Naive B cell (primary cell): ENCODE measurements around the gene ATP8B1. TPM values are rescaled to one million over a fixed set of nuclear protein-coding genes. Genes with fewer than 3 reads are reported as not detected.
"Not testable (repeated sequence)": the region's sequence is repeated elsewhere in the genome, so short reads cannot be mapped to it uniquely, and the experiment has no call there.

Experiments used
- ATAC-seq, 2 donors: fragments of 150-1000 bp; cut with Tn5 transposase; 2 replicates each; pipeline ENCODE4 v1.10.0; 2021; ENCODE audit warnings: low read depth in 2 of 2, mild to moderate bottlenecking in 2 of 2, moderate library complexity in 2 of 2
- DNase-seq: peaks from one replicate; pipeline ENCODE4 v3.0.0; 2022
- H3K27ac Mint-ChIP-seq, 6 donors: one replicate each; pipeline ENCODE4 v1.8.0; 2020 to 2022; ENCODE audit warnings: mild to moderate bottlenecking in 6 of 6, mixed read lengths in 6 of 6, moderate library complexity in 5 of 6, inconsistent platforms in 2 of 6
- H3K27me3 Mint-ChIP-seq, 3 donors: one replicate each; pipeline ENCODE4 v1.8.0; 2021 to 2022; ENCODE audit warnings: mixed read lengths in 3 of 3, mild to moderate bottlenecking in 1 of 3
- H3K36me3 Mint-ChIP-seq, 2 donors: one replicate each; pipeline ENCODE4 v1.8.0; 2020 to 2022; ENCODE audit warnings: mixed read lengths in 2 of 2, inconsistent platforms in 1 of 2, mild to moderate bottlenecking in 1 of 2
- H3K4me1 Mint-ChIP-seq, 3 donors: one replicate each; pipeline ENCODE4 v1.8.0; 2020 to 2022; ENCODE audit warnings: mixed read lengths in 3 of 3, inconsistent platforms in 1 of 3, mild to moderate bottlenecking in 1 of 3, moderate library complexity in 1 of 3
- H3K4me3 Mint-ChIP-seq, 8 donors: one replicate each; pipeline ENCODE4 v1.8.0; 2020 to 2022; ENCODE audit warnings: mild to moderate bottlenecking in 8 of 8, mixed read lengths in 8 of 8, moderate library complexity in 8 of 8, inconsistent platforms in 2 of 8
- H3K9me3 Mint-ChIP-seq, 7 donors: one replicate each; pipeline ENCODE4 v1.8.0; 2020 to 2022; ENCODE audit warnings: mixed read lengths in 7 of 7, mild to moderate bottlenecking in 5 of 7, inconsistent platforms in 2 of 7, moderate library complexity in 1 of 7
- polyA plus RNA-seq, 6 donors: library from polyadenylated mRNA; unstranded; fragments of 300-500 nt; fragmentation: Illumina TruSeq; gene quantifications; one replicate each; pipeline ENCODE4 v1.2.3, GENCODE V29; 2021; ENCODE audit warnings: low read depth in 6 of 6

ATP8B1 gene
- polyA plus RNA-seq, 6 donors from 2014 or later, result 0.04 to 1.1 (median 0.37) TPM; not detected in 1

DNA sequence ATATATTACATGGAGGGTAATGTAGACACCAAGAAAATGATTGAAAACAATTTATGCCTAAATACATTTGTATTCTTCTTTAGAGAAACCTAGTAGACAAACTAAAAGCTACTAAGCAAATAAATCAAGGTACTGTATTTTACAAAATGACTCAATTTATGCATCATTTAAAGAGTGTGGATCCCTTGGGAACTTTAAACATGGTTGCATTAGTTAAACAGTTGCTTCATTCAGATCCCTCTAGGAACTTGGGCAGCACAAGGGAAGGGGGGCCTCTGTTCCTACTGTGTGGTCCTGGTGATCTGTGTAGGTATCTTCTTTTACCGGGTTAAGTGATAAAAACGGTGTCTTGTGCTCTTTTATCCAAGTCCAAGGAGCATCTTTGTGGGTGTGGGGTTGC lies 31.5 kb upstream of the ATP8B1 start:
- H3K27ac Mint-ChIP-seq, result no peak overlapping the region
- DNase-seq (no peak), ATAC-seq (no peak)
- H3K27me3 Mint-ChIP-seq, result no peaks in the 10 kb centered on the region
- peak overlapping the region in 2 of 8 donors; percentile 44 to 75 for H3K4me3 Mint-ChIP-seq
- H3K4me1 Mint-ChIP-seq, result peaks cover 35 to 68% (median 43%) of the 10 kb centered on the region in 3 donors
- H3K9me3 Mint-ChIP-seq, result peaks cover 0 to 29% (median 13%) of the 10 kb centered on the region in 7 donors
- peaks cover 0 to 24% of the 10 kb centered on the region in 2 donors for H3K36me3 Mint-ChIP-seq

DNA sequence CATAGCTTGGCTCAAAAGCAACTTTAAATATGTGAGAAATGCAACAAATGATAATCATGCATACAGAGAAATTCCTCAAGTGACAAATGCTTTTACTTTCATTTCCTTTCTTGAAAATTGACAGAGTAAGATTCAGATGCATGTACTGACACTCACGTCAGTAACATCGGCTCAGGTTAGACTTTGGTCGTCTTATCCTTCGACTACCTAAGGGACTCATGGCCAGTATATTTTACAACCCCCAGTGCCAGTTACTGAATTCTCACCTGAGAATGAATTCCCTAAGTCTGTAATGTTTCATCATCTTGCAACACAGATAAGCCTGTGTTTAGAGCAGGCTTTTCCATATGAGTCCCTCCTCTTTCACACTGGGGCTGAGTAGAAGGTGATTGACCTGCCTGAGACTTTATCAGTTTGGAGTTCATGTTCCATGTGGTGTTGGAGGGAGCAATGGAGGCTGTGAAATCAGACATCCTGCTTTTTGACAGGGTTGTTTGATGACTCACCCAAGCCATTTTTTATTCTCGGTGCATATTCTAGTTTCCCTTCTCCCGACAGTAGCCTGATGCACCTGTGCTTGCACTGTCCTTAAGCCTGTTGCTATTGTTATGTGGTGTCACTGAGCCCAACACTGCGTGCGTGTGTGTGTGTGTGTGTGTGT lies 30.5 kb upstream of the ATP8B1 start:
- peak; percentile 32 for DNase-seq

DNA sequence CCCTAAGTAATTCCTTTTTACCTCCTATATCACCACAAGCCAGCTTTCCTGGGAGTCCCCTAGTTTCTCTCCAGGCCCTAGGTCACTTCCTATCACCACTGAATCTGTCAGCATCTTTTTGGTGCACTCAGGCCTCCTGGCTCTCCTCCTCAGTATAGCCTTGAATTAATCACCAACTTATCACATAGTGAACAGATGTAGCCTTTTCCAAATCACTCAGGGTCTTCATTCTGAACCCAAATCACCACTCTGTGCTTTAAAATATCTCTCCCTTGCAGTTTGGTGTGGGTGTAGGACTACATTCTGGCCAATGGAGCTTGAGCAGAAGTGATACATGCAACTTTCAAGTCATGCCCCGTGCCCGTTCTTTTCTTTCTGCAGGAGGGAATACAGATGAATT lies 29.6 kb upstream of the ATP8B1 start:
- peak overlapping the region; percentile 31 to 86 (median 70) for H3K27ac Mint-ChIP-seq
- H3K4me3 Mint-ChIP-seq, result peak overlapping the region in 7 of 8 donors; percentile 1 to 92 (median 75)
- DNase-seq, result no peak

More for the DNA sequence above, 30.5 kb upstream of the ATP8B1 start:
- Mint-ChIP-seq H3K4me1 (peaks cover 33 to 65% (median 42%) of the 10 kb centered on the region in 3 donors), H3K36me3 (peaks cover 0 to 24% of the 10 kb centered on the region in 2 donors), H3K27me3 (no peaks in the 10 kb centered on the region), H3K27ac (peak overlapping the region; percentile 36 to 87 (median 80)), H3K9me3 (peaks cover 0 to 29% (median 13%) of the 10 kb centered on the region in 7 donors), H3K4me3 (peak overlapping the region; percentile 71 to 92 (median 80))
- ATAC-seq, result peak; percentile 27 to 32

DNA sequence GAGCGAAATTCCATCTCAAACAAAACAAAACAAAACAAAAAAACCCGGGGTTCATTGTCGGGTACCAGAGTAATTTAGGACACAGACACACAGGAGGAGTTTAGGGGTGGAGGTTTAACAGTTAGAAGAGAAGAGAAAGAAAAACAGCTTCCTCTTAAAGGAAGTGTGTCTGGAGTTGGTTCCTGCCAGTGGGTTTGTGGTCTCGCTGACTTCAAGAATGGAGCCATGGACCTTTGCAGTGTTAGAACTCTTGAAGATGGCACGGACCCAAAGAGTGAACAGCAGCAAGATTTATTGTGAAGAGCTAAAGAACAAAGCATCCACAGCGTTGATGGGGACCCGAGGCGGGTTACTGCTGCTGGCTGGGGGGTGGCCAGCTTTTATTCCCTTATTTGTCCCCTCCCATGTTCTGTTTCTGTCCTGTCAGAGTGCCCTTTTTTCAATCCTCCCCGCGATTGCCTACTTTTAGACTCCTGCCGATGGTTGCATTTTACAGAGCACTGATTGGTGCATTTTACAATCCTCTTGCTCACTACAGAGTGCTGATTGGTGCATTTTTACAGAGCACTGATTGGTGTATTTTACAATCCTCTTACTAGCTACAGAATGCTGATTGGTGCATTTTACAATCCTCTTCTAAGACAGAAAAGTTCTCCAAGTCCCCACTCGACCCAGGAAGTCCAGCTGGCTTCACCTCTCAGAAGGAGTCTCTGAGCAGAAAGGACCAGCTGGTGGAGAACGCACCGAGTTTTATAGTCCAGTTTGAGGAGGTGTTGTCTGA lies 28.7 kb upstream of the ATP8B1 start:
- Mint-ChIP-seq H3K4me1 (peaks cover 25 to 50% (median 33%) of the 10 kb centered on the region in 3 donors), H3K36me3 (peaks cover 0 to 19% of the 10 kb centered on the region in 2 donors), H3K27ac (peak overlapping the region in 2 of 6 donors; percentile 28 to 92), H3K27me3 (no peaks in the 10 kb centered on the region), H3K9me3 (peaks cover 0 to 18% (median 9%) of the 10 kb centered on the region in 7 donors), H3K4me3 (peak overlapping the region; percentile 57 to 86 (median 75))
- ATAC-seq, result peak; percentile 36 to 37
- peak; percentile 11 for DNase-seq

More for the DNA sequence above, 29.6 kb upstream of the ATP8B1 start:
- Mint-ChIP-seq H3K27me3 (no peaks in the 10 kb centered on the region), H3K4me1 (peaks cover 26 to 56% (median 33%) of the 10 kb centered on the region in 3 donors), H3K36me3 (peaks cover 0 to 24% of the 10 kb centered on the region in 2 donors), H3K9me3 (peaks cover 0 to 25% (median 12%) of the 10 kb centered on the region in 7 donors)
- ATAC-seq, result no peak

DNA sequence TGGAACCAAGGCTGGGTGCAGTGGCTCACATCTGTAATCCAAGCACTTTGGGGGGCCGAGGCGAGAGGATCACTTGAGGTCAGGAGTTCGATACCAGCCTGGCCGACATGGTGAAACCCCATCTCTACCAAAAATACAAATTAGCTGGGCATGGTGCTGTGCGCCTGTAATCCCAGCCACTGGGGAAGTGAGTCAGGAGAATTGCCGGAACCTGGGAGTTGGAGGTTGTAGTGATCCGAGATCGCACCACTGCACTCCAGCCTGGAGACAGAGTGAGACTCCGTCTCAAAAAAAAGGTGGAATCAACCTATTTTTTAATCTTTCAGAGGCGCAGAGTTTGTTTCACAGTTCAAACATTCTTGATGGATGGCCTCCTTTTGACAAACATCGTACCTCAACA lies 24.5 kb upstream of the ATP8B1 start:
- peaks cover 9 to 17% (median 16%) of the 10 kb centered on the region in 3 donors for H3K4me1 Mint-ChIP-seq
- H3K27me3 Mint-ChIP-seq, result no peaks in the 10 kb centered on the region
- DNase-seq (no peak), ATAC-seq (no peak)
- H3K27ac Mint-ChIP-seq, result no peak overlapping the region
- peaks cover 0 to 11% (median 4%) of the 10 kb centered on the region in 7 donors for H3K9me3 Mint-ChIP-seq
- H3K4me3 Mint-ChIP-seq, result no peak overlapping the region
- H3K36me3 Mint-ChIP-seq, result peaks cover 0 to 11% of the 10 kb centered on the region in 2 donors

DNA sequence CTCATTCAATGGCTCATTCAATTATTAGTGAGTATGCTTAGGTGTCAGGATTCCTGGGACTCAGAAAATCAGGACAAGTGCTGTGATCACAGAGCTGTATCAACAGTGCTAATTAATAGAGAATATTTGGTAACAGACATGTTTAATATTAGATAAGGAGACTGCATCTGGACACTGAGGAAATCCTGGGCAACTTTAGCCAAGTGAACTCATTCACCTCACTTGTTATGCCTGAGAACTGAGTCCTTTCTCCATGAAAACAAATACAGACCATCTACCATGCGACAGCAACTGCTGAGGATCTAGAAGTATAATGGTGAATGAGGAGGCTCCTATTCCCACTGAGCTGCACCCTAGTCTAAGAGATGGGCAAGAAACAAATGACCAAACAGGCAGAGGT lies 23.1 kb upstream of the ATP8B1 start:
- no peak overlapping the region for H3K4me3 Mint-ChIP-seq

DNA sequence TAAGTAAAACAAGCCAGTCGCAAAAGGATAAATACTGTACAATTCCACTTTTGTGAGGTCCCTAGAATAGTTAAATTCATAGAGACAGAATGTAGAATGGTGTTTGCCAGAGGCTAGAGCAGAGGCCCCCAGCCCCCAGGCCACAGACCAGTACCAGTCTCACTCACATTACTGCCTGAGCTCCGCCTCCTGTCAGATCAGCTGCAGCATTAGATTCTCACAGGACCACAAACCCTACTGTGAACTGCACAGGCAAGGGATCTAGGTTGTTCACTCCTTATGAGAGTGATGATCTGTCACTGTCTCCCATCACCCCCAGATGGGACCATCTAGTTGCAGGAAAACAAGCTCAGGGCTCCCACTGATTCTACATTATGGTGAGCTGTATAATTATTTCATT lies 17.5 kb upstream of the ATP8B1 start:
- DNase-seq, H3K4me3 Mint-ChIP-seq, H3K36me3 Mint-ChIP-seq, ATAC-seq, H3K27ac Mint-ChIP-seq, H3K27me3 Mint-ChIP-seq, H3K9me3 Mint-ChIP-seq: not testable (repeated sequence)
- peaks cover 0 to 10% (median 4%) of the 10 kb centered on the region in 3 donors for H3K4me1 Mint-ChIP-seq

More for the DNA sequence above, 23.1 kb upstream of the ATP8B1 start:
- Mint-ChIP-seq H3K27ac (peak overlapping the region in 1 of 6 donors; percentile 41), H3K36me3 (no peaks in the 10 kb centered on the region), H3K4me1 (peaks cover 4 to 11% (median 4%) of the 10 kb centered on the region in 3 donors), H3K27me3 (no peaks in the 10 kb centered on the region), H3K9me3 (peaks cover 0 to 1% (median 0%) of the 10 kb centered on the region in 7 donors)
- no peak for ATAC-seq
- no peak for DNase-seq

DNA sequence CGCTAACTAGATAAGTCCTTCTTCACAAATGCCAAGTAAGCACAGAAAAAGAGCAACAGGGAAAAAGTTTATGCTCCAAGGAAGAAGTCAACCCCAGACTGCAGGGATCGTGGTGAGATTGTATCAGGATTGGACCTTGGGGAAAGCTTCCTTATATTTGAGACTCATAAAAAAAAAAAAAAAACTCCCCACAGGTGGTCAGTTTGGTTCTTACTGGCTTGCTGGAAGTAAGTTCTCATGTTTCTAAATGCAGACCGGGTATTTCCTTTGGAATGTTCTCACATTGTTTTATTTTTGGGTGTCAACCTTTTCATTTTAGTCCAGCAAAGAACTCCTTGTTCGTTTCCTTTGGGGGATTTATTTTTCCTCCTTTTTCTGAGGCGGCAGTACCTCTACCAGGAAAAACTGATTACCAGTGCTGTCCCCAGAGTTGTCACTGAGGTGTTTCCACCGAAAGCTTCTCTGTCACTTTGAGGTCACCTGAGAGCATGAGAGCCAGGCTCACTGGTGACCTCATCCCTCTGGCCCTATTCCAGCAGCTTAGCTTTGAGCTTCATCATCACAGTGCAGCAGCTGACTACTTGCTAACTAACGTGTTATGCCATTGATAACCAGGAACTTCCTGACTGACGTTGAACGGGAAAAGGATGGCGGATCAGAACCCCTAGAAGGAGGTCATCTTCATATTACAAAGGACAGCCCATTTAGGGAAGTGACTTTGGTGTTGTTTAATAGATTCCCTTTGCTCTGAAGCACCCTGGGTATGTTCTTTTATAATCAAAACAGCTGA lies 16.8 kb upstream of the ATP8B1 start:
- no peak overlapping the region for H3K27ac Mint-ChIP-seq
- H3K4me3 Mint-ChIP-seq, result no peak overlapping the region
- H3K4me1 Mint-ChIP-seq, result peaks cover 0 to 10% (median 4%) of the 10 kb centered on the region in 3 donors
- ATAC-seq (no peak), DNase-seq (no peak)
- no peaks in the 10 kb centered on the region for H3K27me3 Mint-ChIP-seq
- H3K9me3 Mint-ChIP-seq, result peaks cover 0 to 5% (median 0%) of the 10 kb centered on the region in 7 donors
- H3K36me3 Mint-ChIP-seq, result peaks cover 3 to 8% of the 10 kb centered on the region in 2 donors

DNA sequence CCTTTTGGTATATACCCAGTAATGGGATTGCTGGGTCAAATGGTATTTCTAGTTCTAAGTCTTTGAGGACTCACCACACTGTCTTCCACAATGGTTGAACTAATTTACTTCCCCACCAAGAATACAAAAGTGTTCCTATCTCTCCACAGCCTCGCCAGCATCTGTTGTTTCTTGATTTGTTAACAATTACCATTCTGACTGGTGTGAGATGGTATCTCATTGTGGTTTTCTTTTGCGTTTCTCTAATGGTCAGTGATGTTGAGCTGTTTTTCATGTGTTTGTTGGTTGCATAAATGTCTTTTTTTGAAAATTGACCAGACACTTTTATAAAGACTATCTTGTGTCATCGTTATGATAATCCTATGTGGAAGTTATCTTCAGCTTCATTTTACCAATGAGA lies 16.0 kb upstream of the ATP8B1 start:
- peak overlapping the region in 1 of 6 donors; percentile 49 for H3K27ac Mint-ChIP-seq
- peaks cover 0 to 10% (median 4%) of the 10 kb centered on the region in 3 donors for H3K4me1 Mint-ChIP-seq
- ATAC-seq (no peak), DNase-seq (no peak)
- no peaks in the 10 kb centered on the region for H3K27me3 Mint-ChIP-seq
- H3K9me3 Mint-ChIP-seq, result peaks cover 0 to 5% (median 2%) of the 10 kb centered on the region in 7 donors
- H3K4me3 Mint-ChIP-seq, result no peak overlapping the region
- peaks cover 3 to 10% of the 10 kb centered on the region in 2 donors for H3K36me3 Mint-ChIP-seq

DNA sequence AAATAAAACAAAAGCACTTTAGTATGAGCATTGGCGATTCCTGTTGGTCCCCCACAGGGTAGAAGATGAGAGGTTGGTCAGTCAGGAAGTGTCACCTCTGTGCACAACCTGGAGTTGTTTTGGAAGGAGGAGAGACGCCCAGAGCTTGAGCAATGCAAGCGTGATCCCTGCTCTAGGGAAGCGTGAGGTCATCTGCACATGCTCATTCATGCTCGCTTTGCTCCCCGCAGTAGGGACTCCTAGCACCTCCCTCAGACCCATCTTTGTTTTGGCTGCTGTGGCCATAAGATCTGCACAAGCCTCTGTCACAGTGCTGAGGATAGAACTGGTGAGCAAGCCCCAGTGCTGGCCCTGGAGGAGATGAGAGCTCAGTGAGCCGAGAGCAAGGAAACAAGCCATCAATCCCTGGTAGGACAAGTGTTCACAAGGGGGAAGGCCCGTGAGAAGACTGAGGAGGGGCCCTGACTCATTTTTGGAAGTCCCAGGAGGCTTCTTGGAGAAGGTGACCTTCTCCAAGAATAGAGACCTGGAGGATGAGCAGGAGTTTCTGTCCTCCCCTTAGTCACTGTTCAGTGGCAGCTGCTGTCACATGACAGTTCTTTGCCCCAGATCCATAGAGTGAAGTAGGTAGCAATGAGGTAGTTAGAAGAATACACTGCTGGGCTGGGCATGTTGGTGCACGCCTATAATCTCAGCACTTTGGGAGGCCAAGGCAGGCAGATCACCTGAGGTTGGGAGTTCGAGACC lies 13.3 kb upstream of the ATP8B1 start:
- DNase-seq (no peak), ATAC-seq (no peak)

DNA sequence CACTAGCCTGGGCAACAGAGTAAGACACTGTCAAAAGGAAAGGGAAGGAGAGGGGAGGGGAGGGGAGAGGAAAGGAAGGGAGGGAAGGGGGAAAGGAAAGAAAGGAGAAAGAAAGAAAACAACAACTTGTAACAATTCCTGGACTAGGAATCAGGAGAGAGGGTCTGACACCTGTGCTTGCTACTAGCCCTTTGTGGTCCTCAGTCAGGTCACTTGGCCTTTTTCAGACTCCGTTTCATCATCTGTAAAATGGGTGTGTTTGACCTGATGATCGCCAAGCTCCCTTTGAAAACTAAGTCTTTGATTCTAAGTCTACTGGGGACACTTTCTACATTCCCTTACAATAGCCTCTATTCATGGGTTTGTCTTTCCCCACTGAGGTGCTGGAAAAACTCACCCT lies 11.4 kb upstream of the ATP8B1 start:
- Mint-ChIP-seq H3K27me3 (no peaks in the 10 kb centered on the region), H3K9me3 (peaks cover 13 to 25% (median 18%) of the 10 kb centered on the region in 7 donors), H3K4me1 (no peaks in the 10 kb centered on the region), H3K36me3 (peaks cover 14 to 32% of the 10 kb centered on the region in 2 donors), H3K27ac (no peak overlapping the region), H3K4me3 (no peak overlapping the region)
- ATAC-seq (no peak), DNase-seq (no peak)

More for the DNA sequence above, 13.3 kb upstream of the ATP8B1 start:
- Mint-ChIP-seq H3K27ac (no peak overlapping the region), H3K4me3 (no peak overlapping the region), H3K4me1 (no peaks in the 10 kb centered on the region), H3K36me3 (peaks cover 12 to 29% of the 10 kb centered on the region in 2 donors), H3K27me3 (no peaks in the 10 kb centered on the region), H3K9me3 (peaks cover 12 to 25% (median 17%) of the 10 kb centered on the region in 7 donors)

DNA sequence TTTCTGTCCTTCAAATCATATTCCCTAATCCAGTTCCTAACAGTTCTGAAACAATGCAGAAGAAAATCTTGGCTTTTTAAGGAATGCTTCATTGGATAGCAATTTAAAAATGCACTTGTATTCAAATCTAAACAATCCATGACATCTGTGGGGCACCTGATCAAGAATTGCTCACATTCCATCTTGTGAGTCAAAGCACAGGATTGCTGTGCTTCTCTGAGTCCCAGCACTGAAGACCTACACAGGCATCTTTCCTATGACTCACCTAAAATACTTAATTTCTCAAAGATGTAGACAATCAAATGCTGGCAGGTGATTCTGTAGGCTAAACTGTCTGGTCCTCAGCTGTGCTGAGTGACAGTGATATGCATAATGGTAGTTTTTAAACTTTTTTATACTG lies 10.1 kb upstream of the ATP8B1 start:
- Mint-ChIP-seq H3K36me3 (peaks cover 14 to 31% of the 10 kb centered on the region in 2 donors), H3K4me3 (no peak overlapping the region), H3K9me3 (peaks cover 13 to 25% (median 18%) of the 10 kb centered on the region in 7 donors), H3K27me3 (peaks cover 0 to 6% (median 0%) of the 10 kb centered on the region in 3 donors), H3K27ac (no peak overlapping the region), H3K4me1 (no peaks in the 10 kb centered on the region)
- no peak for DNase-seq
- no peak for ATAC-seq
